ENCODE data around the gene PAX3.

- no peak for TF ChIP-seq EZH2 (optimal IDR thresholded peaks at IDR 0.05; ENCODE audit: low read depth, low read length)
- TF ChIP-seq CTCF (IDR thresholded peaks at IDR 0.05; ENCODE audit: low read length), result no peak
- no peak for TF ChIP-seq EZH2phosphoT487 (IDR thresholded peaks at IDR 0.05; ENCODE audit: low read length)
Observed at GRCh38 chr2:222287862-222288479, 10.8 kb downstream of the PAX3 start.

Data from MM.1S (cell line).